ENCODE measurements around the gene ME1.
A peak's percentile ranks its signal among the peaks of the same experiment; 100 is the strongest.
"Not testable (repeated sequence)": the region's sequence is repeated elsewhere in the genome, so short reads cannot be mapped to it uniquely, and the experiment has no call there.

Gene ME1

GRCh38 chr6:83431545-83432155 lies 799 bp upstream of the ME1 start:
- no peak for DNase-seq

GRCh38 chr6:83429857-83430610 lies 817 bp downstream of the ME1 start:
- DNase-seq, result peak in 1 of 3 donors; percentile 17

GRCh38 chr6:83429269-83429668 lies 1.6 kb downstream of the ME1 start:
- DNase-seq, result no peak

- no peak for DNase-seq
Observed at GRCh38 chr6:83424392-83425018, 6.3 kb downstream of the ME1 start.

- DNase-seq, result peak; percentile 71 to 83 (median 78)
Observed at GRCh38 chr6:83417880-83418663, 12.8 kb downstream of the ME1 start.

- no peak for DNase-seq
Observed at GRCh38 chr6:83413068-83413467, 17.8 kb downstream of the ME1 start.

- DNase-seq, result no peak
Observed at GRCh38 chr6:83411731-83412130, 19.1 kb downstream of the ME1 start.

GRCh38 chr6:83403191-83403590 lies 27.7 kb downstream of the ME1 start:
- no peak for DNase-seq

- no peak for DNase-seq
Observed at GRCh38 chr6:83389606-83390005, 41.2 kb downstream of the ME1 start.

GRCh38 chr6:83385473-83385872 lies 45.4 kb downstream of the ME1 start:
- DNase-seq, result no peak

- DNase-seq, result no peak
Observed at GRCh38 chr6:83384751-83385150, 46.1 kb downstream of the ME1 start.

- DNase-seq, result peak in 1 of 3 donors; percentile 2
Observed at GRCh38 chr6:83381949-83382348, 48.9 kb downstream of the ME1 start.

- DNase-seq, result no peak
Observed at GRCh38 chr6:83378621-83379388, 52.0 kb downstream of the ME1 start.

GRCh38 chr6:83371423-83371822 lies 59.4 kb downstream of the ME1 start:
- no peak for DNase-seq

GRCh38 chr6:83370567-83370966 lies 60.3 kb downstream of the ME1 start:
- DNase-seq, result no peak

- no peak for DNase-seq
Observed at GRCh38 chr6:83369692-83370091, 61.2 kb downstream of the ME1 start.

GRCh38 chr6:83368577-83368976 lies 62.3 kb downstream of the ME1 start:
- DNase-seq, result no peak

GRCh38 chr6:83367104-83367503 lies 63.7 kb downstream of the ME1 start:
- DNase-seq, result no peak

- no peak for DNase-seq
Observed at GRCh38 chr6:83365931-83366330, 64.9 kb downstream of the ME1 start.

- not testable (repeated sequence) for DNase-seq
Observed at GRCh38 chr6:83362349-83362748, 68.5 kb downstream of the ME1 start.

- DNase-seq, result no peak
Observed at GRCh38 chr6:83359638-83360037, 71.2 kb downstream of the ME1 start.

- DNase-seq, result peak in 1 of 3 donors; percentile 8
Observed at GRCh38 chr6:83354747-83355146, 76.1 kb downstream of the ME1 start.

Measured in suppressor macrophage treated with lipopolysaccharide for 1 hour (primary cell).